DMS 273 (cell line): ENCODE results near the gene TSPAN18.
A peak's percentile ranks its signal among the peaks of the same experiment; 100 is the strongest.

ENCODE experiments used
- DNase-seq: peaks from one replicate; lab custom pipeline; 2025; ENCODE audit not compliant: unreplicated experiment; lab: John Stamatoyannopoulos, UW

The TSPAN18 gene

DNA sequence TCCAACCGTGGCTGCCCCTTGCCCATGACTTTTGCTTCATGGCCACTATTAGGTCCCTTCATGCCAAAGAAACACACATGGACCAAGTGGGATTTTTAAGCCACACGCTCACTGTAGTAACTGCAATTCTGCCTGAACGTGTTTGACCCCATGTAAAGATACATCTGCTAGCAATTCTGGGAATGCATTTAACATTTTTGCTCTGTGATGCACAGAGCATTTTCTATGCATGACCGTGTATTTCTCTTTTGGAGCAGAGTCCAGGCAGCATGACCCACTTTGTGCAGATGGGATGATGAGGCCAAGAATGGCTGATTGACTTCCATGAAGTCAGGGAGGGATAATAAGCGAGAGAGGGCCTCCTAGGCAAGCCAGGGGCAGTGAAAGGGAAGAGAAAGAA is 115.5 kb downstream of the TSPAN18 start:
- no peak for DNase-seq

DNA sequence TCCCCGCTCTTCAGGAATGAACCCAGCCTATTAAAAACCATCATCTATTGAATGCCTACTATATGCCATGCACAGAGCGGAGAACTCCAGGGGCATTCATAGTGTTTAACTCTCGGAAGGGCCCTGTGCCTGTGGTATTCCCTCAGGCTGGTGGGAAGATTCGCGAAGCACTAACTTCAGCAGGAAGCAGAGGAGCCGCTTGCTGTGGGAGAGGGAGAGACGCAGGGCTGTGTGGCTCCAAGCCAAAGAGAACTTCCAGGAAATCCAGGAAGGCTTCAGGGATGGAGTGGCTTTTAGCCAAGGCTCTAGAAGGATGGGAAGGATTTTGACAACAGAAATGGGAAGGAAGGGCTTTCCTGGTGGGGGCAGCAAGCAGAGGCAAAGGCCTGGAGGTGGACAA is 120.1 kb downstream of the TSPAN18 start:
- DNase-seq = no peak

DNA sequence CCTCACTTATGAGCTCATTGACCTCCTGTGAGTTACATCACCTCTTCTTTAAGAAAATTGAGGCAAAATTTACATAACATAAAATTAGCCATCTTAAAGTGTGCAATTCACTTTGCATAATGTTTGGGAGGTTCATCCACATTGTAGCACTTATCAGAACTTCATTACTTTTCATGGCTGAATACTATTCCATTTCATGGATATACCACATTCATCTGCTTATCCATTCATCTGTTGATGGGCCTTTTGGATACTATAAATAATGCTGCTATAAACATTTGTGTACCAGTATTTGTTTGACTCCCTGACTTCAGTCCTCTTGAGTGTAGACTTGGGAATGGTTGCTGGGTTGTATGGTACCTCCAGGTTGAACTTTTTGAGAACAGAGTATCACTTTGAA is 120.6 kb downstream of the TSPAN18 start:
- no peak for DNase-seq

GRCh38 chr11:44848203-44848962 is 121.6 kb downstream of the TSPAN18 start:
- peak; percentile 7 for DNase-seq

- DNase-seq = no peak
Measured at GRCh38 chr11:44848963-44849350, 122.2 kb downstream of the TSPAN18 start.

DNA sequence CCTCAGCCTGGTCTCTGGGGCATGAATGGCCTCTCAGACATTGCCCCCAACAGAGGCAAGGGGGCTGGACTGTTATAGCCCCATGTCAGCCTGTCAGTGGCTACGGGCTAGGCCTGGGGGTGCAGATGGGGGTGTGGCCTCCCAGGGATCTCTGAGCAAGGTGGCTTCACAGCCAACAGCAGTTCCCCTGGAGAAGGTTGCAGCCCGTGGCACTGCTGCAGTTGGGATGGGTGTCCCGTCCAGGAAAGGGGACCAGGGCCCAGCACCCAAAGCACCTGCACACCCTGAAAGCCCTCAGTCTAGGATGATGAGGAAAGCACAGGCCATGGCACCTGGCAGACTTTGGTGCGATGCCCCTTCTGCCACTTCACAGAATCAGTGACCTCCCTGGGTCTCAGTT is 122.7 kb downstream of the TSPAN18 start:
- DNase-seq = no peak

DNA sequence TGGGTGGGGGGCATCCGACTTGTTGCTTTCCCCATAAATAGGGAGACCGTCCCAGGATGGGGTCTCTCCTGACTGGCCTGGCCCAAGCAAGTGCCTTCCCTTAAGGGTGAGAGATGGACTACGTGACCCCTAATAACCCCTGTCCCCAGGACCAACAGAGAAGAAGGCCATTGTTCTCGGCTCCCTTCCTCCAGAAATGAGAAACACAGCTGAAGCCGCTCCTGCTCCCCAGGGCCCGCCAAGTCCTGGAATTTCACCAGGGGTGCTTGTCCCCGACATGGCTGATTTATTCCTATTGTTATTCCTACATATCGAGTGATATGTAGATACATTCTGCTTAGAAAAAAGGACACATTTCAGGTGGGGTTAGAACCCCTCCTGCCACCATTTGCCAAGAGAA is 123.2 kb downstream of the TSPAN18 start:
- no peak for DNase-seq

DNA sequence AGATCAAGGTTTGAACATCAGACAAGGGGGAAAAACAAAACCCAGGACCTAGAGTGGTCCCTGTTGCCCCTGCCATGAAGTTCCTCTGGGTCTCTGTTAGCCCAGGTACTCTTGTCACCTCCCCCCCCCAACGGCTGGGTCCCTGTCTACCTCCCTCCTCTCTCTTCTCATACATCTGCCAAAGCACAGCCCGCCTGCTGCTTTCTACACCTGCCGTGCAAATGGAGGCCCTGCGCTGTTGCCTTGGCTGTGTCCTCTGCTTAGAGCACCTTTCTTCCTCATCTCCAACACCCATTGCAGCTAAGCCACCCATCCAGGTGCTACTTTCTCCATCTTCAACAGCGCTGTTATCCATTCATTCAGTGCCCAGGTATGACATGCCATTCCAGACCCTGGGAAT is 124.7 kb downstream of the TSPAN18 start:
- no peak for DNase-seq

GRCh38 chr11:44852159-44852747 is 125.5 kb downstream of the TSPAN18 start:
- no peak for DNase-seq

GRCh38 chr11:44852952-44853351 is 126.2 kb downstream of the TSPAN18 start:
- DNase-seq = no peak

- no peak for DNase-seq
Measured at GRCh38 chr11:44853666-44854065, 126.9 kb downstream of the TSPAN18 start.

- no peak for DNase-seq
Measured at GRCh38 chr11:44854086-44854485, 127.3 kb downstream of the TSPAN18 start.

GRCh38 chr11:44854741-44855492 is 128.2 kb downstream of the TSPAN18 start:
- DNase-seq = no peak

DNA sequence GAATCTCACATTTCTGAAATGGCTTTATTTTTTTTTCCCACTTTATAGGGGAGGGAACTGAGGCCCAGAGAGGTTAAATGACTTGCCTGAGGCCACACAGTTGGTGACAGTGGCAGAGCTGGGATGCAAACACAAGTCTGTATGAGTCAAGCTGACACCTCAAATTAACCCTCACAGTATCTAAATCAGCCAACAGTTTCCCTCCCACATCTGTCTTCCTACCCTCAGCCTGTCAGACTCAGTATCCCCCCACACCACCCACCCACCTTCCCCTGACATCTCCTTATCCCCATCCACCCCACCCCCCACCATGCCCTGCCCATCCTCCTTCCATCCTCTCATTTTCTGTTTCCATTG is 128.7 kb downstream of the TSPAN18 start:
- no peak for DNase-seq

- no peak for DNase-seq
Measured at GRCh38 chr11:44857490-44858090, 130.8 kb downstream of the TSPAN18 start.

GRCh38 chr11:44858796-44859527 is 132.2 kb downstream of the TSPAN18 start:
- DNase-seq = peak; percentile 34

DNA sequence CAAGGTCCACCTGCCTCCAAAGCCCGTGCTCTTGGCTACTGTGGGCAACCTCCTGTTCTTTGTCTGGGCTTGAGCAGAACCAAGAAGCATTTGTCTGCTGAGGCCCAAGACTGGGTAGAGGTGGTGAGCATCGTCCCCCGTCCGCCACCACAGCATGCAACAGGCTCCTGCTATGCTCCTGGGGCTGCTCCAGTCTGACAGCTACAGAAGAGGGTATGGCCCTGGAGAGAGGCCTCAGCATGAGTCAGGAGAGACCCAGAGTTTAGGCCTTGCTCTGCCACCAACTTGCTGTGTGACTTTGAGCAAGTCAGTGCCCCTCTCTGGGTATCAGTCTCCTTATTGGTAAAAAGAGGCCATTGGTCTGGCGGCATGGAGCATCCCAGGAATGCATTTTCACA is 132.8 kb downstream of the TSPAN18 start:
- no peak for DNase-seq

GRCh38 chr11:44860346-44860745 is 133.6 kb downstream of the TSPAN18 start:
- no peak for DNase-seq

DNA sequence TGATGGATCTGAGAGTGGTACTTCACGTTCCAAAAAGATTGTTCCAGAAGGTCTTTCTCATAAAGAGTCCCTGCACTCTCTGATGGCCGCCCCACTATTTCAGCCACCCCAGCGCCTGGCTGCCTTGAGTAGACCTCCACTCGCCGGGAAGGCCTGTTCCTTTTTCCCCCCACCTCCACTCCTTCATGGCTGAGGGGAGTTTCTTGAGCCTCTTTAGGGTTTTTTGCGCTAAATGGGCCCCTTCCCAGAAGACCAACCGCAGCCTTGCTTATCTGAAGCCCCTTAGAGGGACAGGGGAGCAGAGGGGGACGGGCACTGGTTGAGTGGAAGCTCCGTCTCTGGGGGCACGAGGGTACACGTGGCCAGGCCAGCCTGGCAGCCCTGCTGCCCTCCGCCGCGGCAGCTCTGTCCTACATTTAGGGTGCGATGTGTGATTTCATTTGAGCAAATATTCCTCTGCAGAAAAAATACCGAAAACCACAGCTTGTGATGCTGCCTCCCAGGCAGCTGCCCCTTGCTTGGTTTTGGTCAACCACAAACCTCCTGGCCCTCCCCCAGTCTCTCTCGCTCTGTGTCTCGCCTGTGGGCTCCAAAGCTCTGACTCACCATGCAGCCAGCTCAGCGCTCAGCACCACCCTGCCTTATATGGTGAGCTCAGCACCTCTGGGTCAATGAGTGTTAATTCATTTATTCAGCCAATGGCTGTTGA is 135.2 kb downstream of the TSPAN18 start:
- peak; percentile 57 for DNase-seq

DNA sequence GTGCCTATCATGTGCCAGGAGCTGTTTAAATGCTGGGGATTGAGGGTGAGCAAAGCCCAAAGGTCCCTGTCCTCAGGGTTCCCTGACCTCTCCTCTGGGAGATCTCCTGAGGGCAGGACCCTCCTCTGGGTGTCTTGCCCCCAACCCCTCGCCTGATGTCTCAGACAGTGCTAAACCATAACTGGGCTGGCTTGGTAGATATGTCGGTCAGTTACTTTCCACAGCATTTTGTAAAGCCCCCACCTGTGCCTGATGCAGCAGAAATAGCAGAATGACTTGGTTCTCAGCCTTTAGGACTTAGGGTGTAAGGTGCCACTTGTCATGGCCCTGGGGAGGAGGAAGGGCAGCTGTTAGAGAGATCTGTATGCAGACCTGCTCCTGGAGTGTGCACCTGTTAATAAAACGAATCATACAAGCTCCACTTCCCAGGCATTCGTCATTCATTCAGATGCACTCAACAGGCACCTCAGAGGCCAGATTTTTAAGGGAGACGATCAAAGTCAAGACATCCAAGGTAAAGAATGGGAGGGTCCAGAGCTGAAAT is 135.9 kb downstream of the TSPAN18 start:
- no peak for DNase-seq
